ENCODE measurements around the gene ZNF609.

The ZNF609 gene

GRCh38 chr15:64441852-64442251 is 18.5 kb upstream of the ZNF609 start:
- TF ChIP-seq CTCF (IDR thresholded peaks at IDR 0.05): no peak
- Histone ChIP-seq H3K27ac (no peak overlapping the region), H3K4me3 (ENCODE audit: low read depth in 1 of 2, low read length in 1 of 2) (no peak overlapping the region), H3K4me1 (ENCODE audit: control insufficient read depth in 1 of 2, insufficient read depth in 1 of 2, low read depth in 1 of 2, low read length in 1 of 2) (no peaks in the 10 kb centered on the region), H3K9me3 (no peaks in the 10 kb centered on the region), H3K27me3 (no peaks in the 10 kb centered on the region), H3K36me3 (peaks cover 28% of the 10 kb centered on the region)

GRCh38 chr15:64443016-64443415 is 17.4 kb upstream of the ZNF609 start:
- H3K9me3 ChIP-seq: no peaks in the 10 kb centered on the region
- H3K27ac ChIP-seq: no peak overlapping the region
- H3K27me3 ChIP-seq: no peaks in the 10 kb centered on the region
- H3K4me1 ChIP-seq (ENCODE audit: control insufficient read depth in 1 of 2, insufficient read depth in 1 of 2, low read depth in 1 of 2, low read length in 1 of 2): no peaks in the 10 kb centered on the region
- H3K4me3 ChIP-seq (ENCODE audit: low read depth in 1 of 2, low read length in 1 of 2): no peak overlapping the region
- H3K36me3 ChIP-seq: peaks cover 40% of the 10 kb centered on the region
- TF ChIP-seq CTCF (IDR thresholded peaks at IDR 0.05): no peak

GRCh38 chr15:64443747-64444621 is 16.4 kb upstream of the ZNF609 start:
- Histone ChIP-seq H3K9me3 (no peaks in the 10 kb centered on the region), H3K27ac (no peak overlapping the region), H3K4me1 (ENCODE audit: control insufficient read depth in 1 of 2, insufficient read depth in 1 of 2, low read depth in 1 of 2, low read length in 1 of 2) (no peaks in the 10 kb centered on the region), H3K36me3 (peaks cover 45% of the 10 kb centered on the region), H3K4me3 (ENCODE audit: low read depth in 1 of 2, low read length in 1 of 2) (no peak overlapping the region), H3K27me3 (no peaks in the 10 kb centered on the region)
- no peak for TF ChIP-seq CTCF (IDR thresholded peaks at IDR 0.05)

- Histone ChIP-seq H3K27me3 (no peaks in the 10 kb centered on the region), H3K4me3 (ENCODE audit: low read depth in 1 of 2, low read length in 1 of 2) (no peak overlapping the region), H3K36me3 (peaks cover 45% of the 10 kb centered on the region), H3K27ac (no peak overlapping the region), H3K4me1 (ENCODE audit: control insufficient read depth in 1 of 2, insufficient read depth in 1 of 2, low read depth in 1 of 2, low read length in 1 of 2) (no peaks in the 10 kb centered on the region), H3K9me3 (no peaks in the 10 kb centered on the region)
- no peak for TF ChIP-seq CTCF (IDR thresholded peaks at IDR 0.05)
Measured at GRCh38 chr15:64444836-64445235, 15.5 kb upstream of the ZNF609 start.

GRCh38 chr15:64447536-64448315 is 12.7 kb upstream of the ZNF609 start:
- Histone ChIP-seq H3K9me3 (no peaks in the 10 kb centered on the region), H3K27me3 (no peaks in the 10 kb centered on the region), H3K36me3 (peaks cover 42% of the 10 kb centered on the region), H3K4me3 (ENCODE audit: low read depth in 1 of 2, low read length in 1 of 2) (no peak overlapping the region), H3K27ac (no peak overlapping the region), H3K4me1 (ENCODE audit: control insufficient read depth in 1 of 2, insufficient read depth in 1 of 2, low read depth in 1 of 2, low read length in 1 of 2) (no peaks in the 10 kb centered on the region)
- no peak for TF ChIP-seq CTCF (IDR thresholded peaks at IDR 0.05)
